A673 (cell line): Measurements from ENCODE around the gene RBP3.

Experiments used
- EZH2 ChIP-seq: fragments of 200-600 bp; sonication (generic); IDR thresholded peaks from 2 replicates; pipeline ENCODE4 v1.6.1; 2017; ENCODE audit warnings: borderline replicate concordance, low read depth, mild to moderate bottlenecking, mixed read lengths, antibody characterized with exemption, low read length; ENCODE audit not compliant: poor library complexity, severe bottlenecking
- TF ChIP-seq, protein P1 (sequence below): fragments of 300-800, 200-600 bp; sonication (generic); conservative IDR thresholded peaks from 2 replicates; pipeline ENCODE4 v1.5.1; 2017; ENCODE audit warnings: low read depth, mild to moderate bottlenecking, antibody characterized with exemption, low read length, moderate library complexity, mixed read lengths

DNA sequence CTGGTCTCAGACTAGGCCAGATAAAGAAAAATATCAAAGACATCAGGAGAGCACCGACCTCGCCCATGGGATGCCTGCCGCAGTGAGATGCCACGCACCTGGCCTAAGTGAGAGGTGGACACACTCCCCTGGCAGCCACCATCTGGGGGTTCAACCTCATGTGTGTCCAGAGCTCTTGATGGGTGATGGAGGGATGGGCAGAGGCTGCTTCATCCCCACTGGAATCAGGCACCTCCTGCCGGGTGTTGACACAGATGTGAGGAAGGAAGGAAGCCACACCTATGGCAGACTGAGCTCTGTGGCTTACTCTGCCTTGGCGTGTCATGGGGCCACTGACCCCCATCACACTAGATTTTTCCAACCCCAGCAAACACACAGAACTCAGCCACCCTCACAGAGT is 24.6 kb downstream of the RBP3 start:
- TF ChIP-seq, protein P1, sequence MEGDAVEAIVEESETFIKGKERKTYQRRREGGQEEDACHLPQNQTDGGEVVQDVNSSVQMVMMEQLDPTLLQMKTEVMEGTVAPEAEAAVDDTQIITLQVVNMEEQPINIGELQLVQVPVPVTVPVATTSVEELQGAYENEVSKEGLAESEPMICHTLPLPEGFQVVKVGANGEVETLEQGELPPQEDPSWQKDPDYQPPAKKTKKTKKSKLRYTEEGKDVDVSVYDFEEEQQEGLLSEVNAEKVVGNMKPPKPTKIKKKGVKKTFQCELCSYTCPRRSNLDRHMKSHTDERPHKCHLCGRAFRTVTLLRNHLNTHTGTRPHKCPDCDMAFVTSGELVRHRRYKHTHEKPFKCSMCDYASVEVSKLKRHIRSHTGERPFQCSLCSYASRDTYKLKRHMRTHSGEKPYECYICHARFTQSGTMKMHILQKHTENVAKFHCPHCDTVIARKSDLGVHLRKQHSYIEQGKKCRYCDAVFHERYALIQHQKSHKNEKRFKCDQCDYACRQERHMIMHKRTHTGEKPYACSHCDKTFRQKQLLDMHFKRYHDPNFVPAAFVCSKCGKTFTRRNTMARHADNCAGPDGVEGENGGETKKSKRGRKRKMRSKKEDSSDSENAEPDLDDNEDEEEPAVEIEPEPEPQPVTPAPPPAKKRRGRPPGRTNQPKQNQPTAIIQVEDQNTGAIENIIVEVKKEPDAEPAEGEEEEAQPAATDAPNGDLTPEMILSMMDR = no peak
- no peak for TF ChIP-seq EZH2
